Measurements from ENCODE around the gene FAM53B. TPM values are rescaled to one million over a fixed set of nuclear protein-coding genes. Genes with fewer than 3 reads are reported as not detected.

FAM53B gene
- total RNA-seq, 2 experiments from 2014 or later, result 56.6 to 58.5 TPM

DNA sequence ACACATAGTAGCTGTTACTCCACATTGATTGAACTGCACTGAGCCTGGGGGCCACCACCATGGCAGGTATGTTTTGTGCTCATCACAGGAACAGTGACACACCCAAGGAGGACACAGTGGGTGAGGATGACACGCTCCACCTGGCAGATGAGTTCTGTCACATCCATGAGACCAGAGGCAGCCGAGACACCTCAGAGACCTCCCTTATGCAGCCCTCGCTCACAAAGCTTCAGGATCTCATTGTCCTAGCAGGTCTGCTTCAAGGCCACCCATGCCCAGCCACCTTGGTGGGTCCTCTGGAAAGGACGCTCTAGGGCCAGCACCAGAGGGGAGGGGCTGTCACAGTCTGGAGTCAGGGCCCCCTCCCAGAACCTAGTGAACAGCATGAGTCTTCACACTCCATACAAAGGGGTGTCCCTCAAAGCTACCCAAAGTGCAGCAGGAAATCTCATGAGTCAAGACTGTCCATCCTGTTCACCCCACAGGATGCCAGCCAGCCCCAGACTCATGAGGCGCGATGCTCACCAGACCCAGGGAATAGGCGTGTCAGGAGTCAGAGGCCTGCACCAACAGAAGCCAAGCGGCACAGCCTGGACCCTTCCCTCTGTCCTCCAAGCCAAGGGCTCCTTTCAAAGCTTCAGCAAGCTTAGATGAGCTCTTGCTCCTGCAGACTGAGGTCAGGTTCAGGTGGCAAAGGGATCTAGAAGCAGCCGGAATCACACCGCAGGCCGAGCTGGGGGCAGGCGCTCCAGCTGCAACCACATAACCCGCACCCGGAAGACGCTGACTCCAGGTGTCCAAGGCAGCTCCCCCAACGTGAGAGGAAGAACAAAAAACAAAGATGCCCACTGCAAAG, 9.6 kb downstream of the FAM53B start:
- no peak for DNase-seq (ENCODE audit: low spot score)
- ChIA-PET POLR2A (interaction anchor here (1.0 kb wide), 2 partner anchors 15 to 29 kb away, joined by 3 to 5 read pairs; no protein-coding TSS in a partner anchor), CTCF (ENCODE audit: unreplicated experiment) (interaction anchor here (0.6 kb wide), 1 partner anchor 29 kb away, joined by 3 read pairs; no protein-coding TSS in a partner anchor)
- Histone ChIP-seq H4K20me1 (ENCODE audit: insufficient read depth, low read length) (peaks cover 11% of the 10 kb centered on the region; the same call in 1 of the 2 replicates), H2AFZ (ENCODE audit: low read length) (no peak overlapping the region), H3K9me2 (ENCODE audit: insufficient read depth, low read length) (no peaks in the 10 kb centered on the region), H3K79me2 (ENCODE audit: insufficient read depth, low read depth, low read length) (peaks cover 98% of the 10 kb centered on the region), H3K9me3 (ENCODE audit: low read length) (no peaks in the 10 kb centered on the region), H3K36me3 (ENCODE audit: insufficient read depth, low read length) (peaks cover 79% of the 10 kb centered on the region), H3K4me2 (ENCODE audit: low read length) (no peak overlapping the region; the same call in 1 of the 2 replicates), H3K4me1 (ENCODE audit: insufficient read depth, low read length, poor library complexity, severe bottlenecking) (peaks cover 74% of the 10 kb centered on the region), H3K27ac (ENCODE audit: low read depth, low read length, poor library complexity, severe bottlenecking) (no peak overlapping the region), H3K4me3 (ENCODE audit: low read depth, low read length, poor library complexity, severe bottlenecking) (no peak overlapping the region)
- TF ChIP-seq, protein P1, sequence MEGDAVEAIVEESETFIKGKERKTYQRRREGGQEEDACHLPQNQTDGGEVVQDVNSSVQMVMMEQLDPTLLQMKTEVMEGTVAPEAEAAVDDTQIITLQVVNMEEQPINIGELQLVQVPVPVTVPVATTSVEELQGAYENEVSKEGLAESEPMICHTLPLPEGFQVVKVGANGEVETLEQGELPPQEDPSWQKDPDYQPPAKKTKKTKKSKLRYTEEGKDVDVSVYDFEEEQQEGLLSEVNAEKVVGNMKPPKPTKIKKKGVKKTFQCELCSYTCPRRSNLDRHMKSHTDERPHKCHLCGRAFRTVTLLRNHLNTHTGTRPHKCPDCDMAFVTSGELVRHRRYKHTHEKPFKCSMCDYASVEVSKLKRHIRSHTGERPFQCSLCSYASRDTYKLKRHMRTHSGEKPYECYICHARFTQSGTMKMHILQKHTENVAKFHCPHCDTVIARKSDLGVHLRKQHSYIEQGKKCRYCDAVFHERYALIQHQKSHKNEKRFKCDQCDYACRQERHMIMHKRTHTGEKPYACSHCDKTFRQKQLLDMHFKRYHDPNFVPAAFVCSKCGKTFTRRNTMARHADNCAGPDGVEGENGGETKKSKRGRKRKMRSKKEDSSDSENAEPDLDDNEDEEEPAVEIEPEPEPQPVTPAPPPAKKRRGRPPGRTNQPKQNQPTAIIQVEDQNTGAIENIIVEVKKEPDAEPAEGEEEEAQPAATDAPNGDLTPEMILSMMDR (conservative IDR thresholded peaks at IDR 0.05; ENCODE audit: low read length), result no peak
- no peak for TF ChIP-seq EZH2phosphoT487 (IDR thresholded peaks at IDR 0.05; ENCODE audit: borderline replicate concordance, low read depth, low read length)
- no TSS peak for BruUV-seq (replicated peaks)
- intact Hi-C loops (cut with micrococcal nuclease; ENCODE audit: unreplicated experiment), result no loop called here

DNA sequence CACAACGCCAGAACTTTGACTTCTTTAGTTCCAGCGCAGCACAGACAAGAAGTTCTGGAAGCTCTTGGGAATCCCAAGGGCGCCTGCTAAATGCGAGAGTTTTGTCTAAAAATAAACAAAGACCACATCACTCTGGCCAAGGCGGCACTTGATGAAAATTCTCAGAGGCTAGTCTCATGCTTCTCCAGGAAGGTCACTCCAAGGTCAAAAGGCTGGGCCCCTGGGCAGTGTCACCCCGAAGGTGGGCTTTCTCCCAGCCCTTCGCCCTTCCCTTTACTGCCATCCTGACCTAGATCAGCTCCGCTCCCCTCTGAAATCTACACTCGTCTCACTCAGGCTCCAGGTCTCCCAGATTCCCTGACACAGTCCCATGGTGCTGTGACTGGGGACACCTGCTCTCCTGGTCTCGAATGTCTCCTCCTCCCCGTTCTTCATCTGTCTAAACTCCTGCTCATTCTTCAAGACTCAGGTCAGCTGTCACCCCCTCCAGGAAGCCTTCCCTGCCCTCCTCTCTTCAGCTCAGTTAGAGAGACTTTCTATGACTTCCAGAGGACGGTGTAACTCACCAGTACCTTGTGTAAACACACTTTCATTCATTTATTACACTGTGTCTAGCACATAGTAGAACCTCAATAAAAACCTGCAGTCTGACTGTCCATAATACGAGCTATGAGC, 10.5 kb downstream of the FAM53B start:
- H3K27ac ChIP-seq (ENCODE audit: low read depth, low read length, poor library complexity, severe bottlenecking), result no peak overlapping the region
- H3K9me2 ChIP-seq (ENCODE audit: insufficient read depth, low read length), result no peaks in the 10 kb centered on the region
- peaks cover 98% of the 10 kb centered on the region for H3K79me2 ChIP-seq (ENCODE audit: insufficient read depth, low read depth, low read length)
- POLR2A ChIA-PET, result interaction anchor here (1.0 to 1.7 kb wide), 3 partner anchors 9 to 28 kb away, joined by 3 to 5 read pairs (median 5); no protein-coding TSS in a partner anchor
- H2AFZ ChIP-seq (ENCODE audit: low read length), result no peak overlapping the region
- CTCF ChIA-PET (ENCODE audit: unreplicated experiment), result interaction anchor here (0.6 kb wide), 1 partner anchor 28 kb away, joined by 3 read pairs; no protein-coding TSS in a partner anchor
- H4K20me1 ChIP-seq (ENCODE audit: insufficient read depth, low read length), result peaks cover 20% of the 10 kb centered on the region; the same call in 1 of the 2 replicates
- peaks cover 84% of the 10 kb centered on the region for H3K36me3 ChIP-seq (ENCODE audit: insufficient read depth, low read length)
- no peaks in the 10 kb centered on the region for H3K9me3 ChIP-seq (ENCODE audit: low read length)
- H3K4me2 ChIP-seq (ENCODE audit: low read length), result no peak overlapping the region
- no TSS peak for BruUV-seq (replicated peaks)
- DNase-seq (ENCODE audit: low spot score), result no peak
- no peak for TF ChIP-seq EZH2phosphoT487 (IDR thresholded peaks at IDR 0.05; ENCODE audit: borderline replicate concordance, low read depth, low read length)
- TF ChIP-seq, protein P1 (conservative IDR thresholded peaks at IDR 0.05; ENCODE audit: low read length), result no peak
- peaks cover 74% of the 10 kb centered on the region for H3K4me1 ChIP-seq (ENCODE audit: insufficient read depth, low read length, poor library complexity, severe bottlenecking)
- no peak overlapping the region for H3K4me3 ChIP-seq (ENCODE audit: low read depth, low read length, poor library complexity, severe bottlenecking)
- intact Hi-C loops (cut with micrococcal nuclease; ENCODE audit: unreplicated experiment), result no loop called here
